KOPT-K1 (cell line): ENCODE results near the gene PAK5.

Source experiments
- H3K27ac ChIP-seq: fragments of 200-600 bp; sonication (generic); 2 replicates; pipeline ENCODE4 v1.5.1; 2016; ENCODE audit warnings: antibody characterized with exemption, mild to moderate bottlenecking, low read depth, low read length; ENCODE audit not compliant: poor library complexity, severe bottlenecking
- H3K36me3 ChIP-seq: fragments of 200-600 bp; sonication (generic); 2 replicates; pipeline ENCODE4 v1.5.1; 2017; ENCODE audit warnings: antibody characterized with exemption, mild to moderate bottlenecking, low read length, moderate library complexity; ENCODE audit not compliant: insufficient read depth
- H3K9me3 ChIP-seq: fragments of 200-600 bp; sonication (generic); 2 replicates; pipeline ENCODE4 v1.5.1; 2017; ENCODE audit warnings: antibody characterized with exemption, low read length, mild to moderate bottlenecking; ENCODE audit not compliant: insufficient read depth, poor library complexity, severe bottlenecking

PAK5 gene

DNA sequence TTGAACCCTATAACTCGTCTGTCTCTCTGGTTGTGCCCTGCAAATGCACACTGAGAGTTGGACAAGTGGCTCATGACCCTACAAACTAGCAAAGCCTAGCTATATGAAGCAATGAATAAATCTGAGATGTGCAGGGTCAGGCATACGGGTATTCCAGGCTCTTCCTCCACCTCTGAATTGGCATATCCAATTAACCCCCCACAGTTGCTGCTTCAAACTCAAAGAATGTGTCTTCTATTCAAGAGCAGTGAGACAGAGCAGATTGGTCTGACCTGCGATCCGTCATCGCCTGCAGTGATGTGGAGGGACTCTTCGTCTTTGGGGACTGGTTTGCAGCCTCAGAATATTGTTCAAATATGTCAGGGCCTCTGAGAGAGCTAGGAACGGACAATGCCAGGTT lies 264.7 kb downstream of the PAK5 start:
- H3K27ac ChIP-seq, result no peak overlapping the region
- no peaks in the 10 kb centered on the region for H3K9me3 ChIP-seq
- H3K36me3 ChIP-seq, result no peaks in the 10 kb centered on the region

DNA sequence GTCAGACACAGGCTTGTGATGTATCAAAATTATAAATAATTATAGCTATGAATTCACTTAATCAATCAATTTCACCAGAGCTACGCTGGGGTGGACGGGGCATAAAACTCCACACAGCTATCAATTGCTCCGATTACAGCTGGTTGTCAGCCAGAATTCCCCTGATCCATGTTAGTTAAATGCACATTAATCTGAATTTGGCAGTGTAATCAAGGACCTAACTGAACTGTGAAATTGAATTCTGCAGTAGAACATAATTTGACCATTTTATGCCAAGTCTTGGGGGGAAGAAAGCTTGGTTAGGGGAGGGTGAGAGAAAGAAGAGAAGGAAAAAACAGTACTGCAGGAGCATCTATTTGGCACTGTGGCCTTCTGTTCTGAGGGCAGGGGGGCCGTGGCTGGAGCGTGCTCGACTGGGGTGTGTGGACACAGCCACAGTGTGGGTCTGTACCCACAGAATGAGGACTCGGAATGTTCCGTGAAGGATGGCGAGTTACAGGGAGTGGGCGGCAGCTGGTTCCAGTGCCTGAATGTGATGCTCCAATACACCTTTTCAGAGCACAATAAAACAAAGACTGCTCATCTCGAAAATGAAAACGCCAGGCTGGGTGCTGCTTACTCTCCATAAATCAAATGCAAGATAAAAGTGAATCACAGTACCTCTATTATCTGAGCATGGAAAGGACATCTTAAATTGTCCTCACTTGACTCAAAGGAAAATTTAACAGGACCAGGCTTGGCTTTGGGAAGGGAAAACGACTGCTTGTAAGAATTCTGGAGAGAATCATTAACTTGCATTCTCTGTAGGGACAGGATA lies 265.3 kb downstream of the PAK5 start:
- no peak overlapping the region for H3K27ac ChIP-seq
- no peaks in the 10 kb centered on the region for H3K9me3 ChIP-seq
- H3K36me3 ChIP-seq, result no peaks in the 10 kb centered on the region

DNA sequence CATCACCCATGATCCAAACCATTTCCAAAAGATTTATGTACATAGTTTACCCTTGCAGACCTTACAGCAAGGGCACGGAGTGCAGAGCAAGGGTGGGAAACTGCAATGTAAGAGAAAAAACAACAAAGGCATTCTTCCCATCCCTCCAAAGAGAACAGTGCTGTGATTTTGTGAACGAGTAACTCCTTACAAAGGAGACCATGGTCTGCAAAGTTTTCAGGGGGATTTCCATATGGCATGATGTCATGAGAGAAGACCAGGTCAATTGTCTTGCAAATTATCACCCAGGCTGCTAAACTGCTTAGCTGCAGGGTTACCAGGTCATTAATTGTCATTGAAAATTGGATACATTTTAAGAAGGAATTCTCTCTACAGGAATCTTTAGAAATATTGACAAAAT lies 266.2 kb downstream of the PAK5 start:
- no peaks in the 10 kb centered on the region for H3K36me3 ChIP-seq
- no peaks in the 10 kb centered on the region for H3K9me3 ChIP-seq
- no peak overlapping the region for H3K27ac ChIP-seq

DNA sequence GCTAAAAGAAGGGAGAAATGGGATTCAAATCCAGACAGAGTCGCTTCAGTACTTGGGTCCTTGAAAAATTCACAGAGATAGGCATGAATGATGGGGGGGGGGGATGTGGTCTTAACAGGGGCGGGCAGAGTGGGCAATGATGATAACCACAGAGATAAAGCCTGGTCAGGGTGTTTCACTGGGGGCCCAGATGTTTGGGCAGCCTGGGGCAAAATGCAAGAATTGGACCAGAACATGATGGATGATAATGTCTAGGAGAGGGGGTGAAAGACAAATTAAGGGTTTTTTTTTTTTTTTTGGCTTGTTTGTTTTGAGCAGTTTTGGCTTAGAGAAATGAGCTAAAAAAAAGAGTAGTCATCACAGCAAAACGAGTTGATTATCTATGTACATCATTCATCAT lies 267.1 kb downstream of the PAK5 start:
- no peak overlapping the region for H3K27ac ChIP-seq
- no peaks in the 10 kb centered on the region for H3K36me3 ChIP-seq

DNA sequence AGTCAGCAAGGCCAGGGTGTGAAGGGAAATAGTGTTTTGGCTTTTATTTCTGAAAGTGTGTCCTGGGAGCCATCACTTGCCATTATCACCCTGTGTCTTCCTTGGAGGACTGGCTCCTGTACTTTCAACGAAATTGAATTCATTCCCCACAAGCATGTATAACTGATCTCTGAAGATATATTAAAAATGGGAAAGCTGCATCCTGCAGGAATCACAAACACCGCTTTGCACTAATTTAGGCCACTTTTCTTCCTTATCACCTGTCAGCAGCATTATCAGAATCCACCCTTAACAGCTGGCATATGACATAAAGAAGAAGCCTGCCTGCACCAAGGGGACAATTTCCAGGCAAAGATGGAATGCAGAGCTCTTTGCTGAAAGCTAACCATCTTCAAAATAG lies 268.3 kb downstream of the PAK5 start:
- Histone ChIP-seq H3K9me3 (no peaks in the 10 kb centered on the region), H3K27ac (no peak overlapping the region), H3K36me3 (no peaks in the 10 kb centered on the region)

More for the DNA sequence above, 267.1 kb downstream of the PAK5 start:
- H3K9me3 ChIP-seq, result no peaks in the 10 kb centered on the region

DNA sequence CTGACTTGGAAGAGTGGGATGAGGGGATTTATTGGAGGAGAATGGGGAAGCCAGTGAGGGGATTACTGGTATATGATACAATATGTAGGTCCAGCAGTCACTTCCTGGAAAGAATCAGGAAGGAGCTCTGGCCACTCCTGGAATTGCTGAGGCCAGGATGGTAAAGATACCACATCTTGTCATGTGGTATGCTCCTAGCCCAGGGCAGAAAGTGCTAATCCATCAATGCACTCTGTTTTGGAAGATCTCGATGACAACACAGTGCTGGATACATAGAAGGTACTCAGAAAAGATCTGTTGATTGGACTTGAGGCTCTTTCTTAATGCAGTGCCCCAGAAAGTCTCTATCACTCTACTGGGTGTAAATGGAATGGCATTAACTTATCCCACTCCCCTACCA lies 271.9 kb downstream of the PAK5 start:
- Histone ChIP-seq H3K36me3 (no peaks in the 10 kb centered on the region), H3K9me3 (no peaks in the 10 kb centered on the region), H3K27ac (no peak overlapping the region)

DNA sequence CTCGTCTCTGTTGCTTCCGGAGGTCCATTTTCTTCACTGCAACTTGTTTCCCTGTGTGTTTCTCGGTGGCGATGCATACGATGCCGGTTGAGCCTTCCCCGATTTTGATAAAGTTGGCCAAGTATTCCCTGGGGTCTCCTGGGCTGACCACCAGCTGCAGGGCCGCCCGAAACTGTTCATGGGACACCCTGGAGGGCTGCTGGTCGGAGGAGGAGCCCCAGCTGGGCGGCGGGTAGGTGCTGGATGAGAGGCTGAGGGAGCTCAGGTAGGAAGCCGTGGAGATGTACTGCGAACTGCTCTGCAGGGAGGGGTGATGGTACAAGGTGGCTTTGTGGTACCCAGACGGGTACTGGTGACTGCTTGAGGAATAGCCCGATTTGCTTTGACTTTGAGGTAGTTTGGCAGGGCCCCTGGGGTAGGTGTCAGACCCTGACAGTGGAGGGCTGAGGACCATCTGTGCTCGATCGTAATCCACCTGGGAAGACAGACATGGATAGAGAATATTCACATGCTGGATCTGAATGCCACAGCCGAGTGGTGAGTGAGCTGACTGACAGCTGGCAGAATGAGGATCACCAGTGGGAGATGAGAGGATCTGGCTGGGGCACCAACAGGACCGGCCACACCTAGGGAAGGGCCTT lies 272.8 kb downstream of the PAK5 start:
- Histone ChIP-seq H3K27ac (no peak overlapping the region), H3K36me3 (no peaks in the 10 kb centered on the region), H3K9me3 (no peaks in the 10 kb centered on the region)

DNA sequence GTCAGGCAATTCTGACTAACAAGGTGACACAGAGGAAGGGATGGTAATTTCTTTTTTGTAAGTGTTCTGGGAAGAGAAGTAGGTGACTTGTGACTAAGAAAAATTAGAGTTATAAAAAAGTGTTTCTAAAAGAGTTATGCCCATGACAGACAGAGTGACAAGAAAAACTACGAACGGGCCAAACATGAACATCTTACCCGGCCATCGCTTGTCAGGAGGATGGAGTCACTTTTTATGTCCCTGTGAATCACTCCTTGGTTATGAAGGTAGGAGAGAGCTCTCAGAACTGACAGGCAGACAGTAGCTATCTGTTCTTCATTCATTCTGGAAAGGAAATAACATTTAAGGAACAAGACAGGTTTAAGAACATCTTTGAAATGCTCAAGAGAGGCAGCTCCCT lies 281.5 kb downstream of the PAK5 start:
- H3K36me3 ChIP-seq, result no peaks in the 10 kb centered on the region
- H3K9me3 ChIP-seq, result no peaks in the 10 kb centered on the region
- H3K27ac ChIP-seq, result no peak overlapping the region

DNA sequence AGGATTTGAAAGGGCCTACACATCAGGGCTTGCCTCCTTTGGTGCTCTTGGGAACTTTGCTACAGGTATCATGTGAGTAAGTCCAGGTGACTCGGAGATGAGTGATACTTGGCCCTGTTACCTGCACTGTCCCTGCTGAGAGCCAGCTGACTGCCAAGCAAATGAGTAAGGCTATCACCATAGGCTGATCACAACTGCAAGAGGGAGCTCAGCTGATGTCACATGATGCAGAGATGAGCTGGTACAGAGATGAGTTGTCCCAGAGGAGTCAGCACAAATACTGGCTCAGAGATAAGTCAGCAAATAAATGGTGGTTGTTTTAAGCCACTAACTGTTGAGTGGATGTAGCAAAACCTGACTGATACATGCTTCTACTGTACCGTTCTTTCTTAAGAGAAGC lies 283.1 kb downstream of the PAK5 start:
- Histone ChIP-seq H3K9me3 (no peaks in the 10 kb centered on the region), H3K36me3 (no peaks in the 10 kb centered on the region), H3K27ac (no peak overlapping the region)

DNA sequence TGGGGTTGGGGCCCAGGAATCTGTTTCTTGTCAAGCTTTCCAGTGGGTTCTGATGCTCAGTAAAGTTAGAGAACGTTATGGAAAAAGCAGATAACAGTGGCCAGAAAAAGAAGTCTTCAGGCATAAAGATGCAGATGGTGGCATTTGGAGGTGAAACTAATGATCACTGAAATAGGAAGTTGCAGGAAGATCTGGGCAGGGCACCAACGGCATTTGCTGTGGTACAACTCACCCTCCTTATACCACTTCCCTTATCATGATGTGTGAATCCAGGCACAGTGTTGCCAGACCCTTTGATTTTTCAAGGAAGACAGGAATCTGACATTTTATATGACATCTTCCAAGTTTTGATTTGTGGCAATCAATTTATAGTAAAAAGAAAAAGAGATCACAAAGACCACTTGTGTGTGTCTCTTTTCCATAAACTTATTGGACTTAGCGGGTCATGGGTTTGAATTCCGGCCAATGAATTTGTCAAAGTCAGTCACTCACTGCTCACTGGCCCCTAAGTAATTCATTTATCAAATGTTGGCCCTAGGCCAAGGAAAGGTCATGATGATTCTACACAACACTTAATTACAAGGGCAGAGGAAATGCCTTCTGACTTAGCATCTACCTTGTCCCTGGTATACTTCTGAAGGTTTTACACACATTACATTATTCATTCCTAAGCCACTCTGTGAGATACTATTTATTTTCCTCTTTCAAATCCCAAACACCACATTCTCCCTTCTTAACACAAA lies 286.9 kb downstream of the PAK5 start:
- Histone ChIP-seq H3K9me3 (no peaks in the 10 kb centered on the region), H3K36me3 (no peaks in the 10 kb centered on the region), H3K27ac (no peak overlapping the region)

DNA sequence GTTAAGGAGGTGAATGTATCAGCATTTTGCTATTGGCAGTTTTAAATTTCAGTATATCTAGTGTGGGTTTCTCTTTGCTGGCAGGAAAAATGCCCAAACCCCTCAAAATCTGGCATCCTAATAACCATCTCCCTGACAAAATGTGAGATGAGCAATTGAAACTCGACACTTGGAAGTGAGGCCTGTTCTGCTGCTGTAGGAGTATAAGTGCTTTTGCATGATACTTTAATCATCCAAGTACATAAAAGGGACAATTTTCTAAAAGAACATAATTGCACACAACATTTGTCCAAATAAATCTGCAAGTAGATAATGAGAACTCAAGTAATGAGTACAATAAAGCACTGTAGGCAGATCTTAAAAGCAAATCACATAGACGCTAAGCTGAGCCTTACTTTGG lies 288.0 kb downstream of the PAK5 start:
- H3K27ac ChIP-seq, result no peak overlapping the region
- no peaks in the 10 kb centered on the region for H3K36me3 ChIP-seq
- no peaks in the 10 kb centered on the region for H3K9me3 ChIP-seq

DNA sequence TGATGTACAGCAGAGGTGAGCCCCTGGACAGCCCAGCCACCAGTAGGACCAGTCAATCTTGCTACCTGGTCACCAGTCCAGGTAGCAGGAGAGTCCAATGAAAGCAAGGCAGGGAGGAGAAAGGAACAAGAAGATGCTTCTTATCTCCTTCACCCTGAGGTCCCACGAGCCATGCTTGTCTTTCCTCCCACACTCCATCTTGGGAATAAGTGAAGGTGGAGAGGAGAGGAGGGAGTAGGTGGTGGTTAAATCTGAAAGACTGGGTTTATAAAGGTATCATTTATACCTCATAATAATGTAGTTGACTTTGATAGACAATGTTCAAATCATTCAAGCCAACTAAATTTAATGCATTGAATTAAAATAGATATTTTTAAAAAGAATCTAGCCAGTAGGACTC lies 288.6 kb downstream of the PAK5 start:
- Histone ChIP-seq H3K27ac (no peak overlapping the region), H3K36me3 (no peaks in the 10 kb centered on the region), H3K9me3 (no peaks in the 10 kb centered on the region)

DNA sequence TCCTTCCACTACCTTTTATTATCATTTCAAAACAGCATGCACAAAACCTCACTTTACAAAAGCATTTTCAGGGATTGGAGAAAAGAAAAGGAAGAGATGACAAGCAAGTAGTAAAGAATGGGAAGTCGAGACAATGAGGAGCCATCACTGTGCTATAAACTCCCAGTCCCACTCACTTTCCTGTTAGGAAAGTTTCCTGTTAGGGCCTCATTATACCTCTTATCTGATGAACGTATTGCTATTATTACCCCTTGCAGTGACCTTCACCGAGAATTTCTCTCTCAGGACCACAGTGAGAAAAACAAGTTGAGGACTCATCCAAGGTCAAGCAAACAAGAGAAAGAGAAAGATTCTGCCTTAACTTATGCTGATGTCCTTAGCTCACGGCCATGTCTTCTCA lies 295.7 kb downstream of the PAK5 start:
- no peaks in the 10 kb centered on the region for H3K9me3 ChIP-seq
- no peak overlapping the region for H3K27ac ChIP-seq
- no peaks in the 10 kb centered on the region for H3K36me3 ChIP-seq

DNA sequence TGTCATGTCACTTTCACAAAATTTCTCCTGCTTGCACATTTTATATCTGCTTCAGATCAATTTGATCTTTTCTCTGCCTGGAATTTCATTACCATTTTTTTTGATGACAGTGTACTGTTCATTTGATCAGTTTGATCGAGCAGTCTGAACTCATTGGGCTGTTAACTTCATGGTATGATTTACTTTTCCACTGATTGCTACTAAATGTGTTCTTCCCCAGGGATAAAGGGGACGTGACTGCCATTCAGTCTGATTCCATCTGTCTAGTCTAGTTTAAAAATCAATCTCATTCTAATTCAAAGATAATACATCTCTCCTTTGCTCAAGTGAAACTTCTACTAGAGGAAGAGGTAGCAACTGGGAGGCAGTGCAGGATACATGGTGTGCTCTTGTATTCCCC lies 303.4 kb downstream of the PAK5 start:
- Histone ChIP-seq H3K36me3 (no peaks in the 10 kb centered on the region), H3K9me3 (no peaks in the 10 kb centered on the region), H3K27ac (no peak overlapping the region)

DNA sequence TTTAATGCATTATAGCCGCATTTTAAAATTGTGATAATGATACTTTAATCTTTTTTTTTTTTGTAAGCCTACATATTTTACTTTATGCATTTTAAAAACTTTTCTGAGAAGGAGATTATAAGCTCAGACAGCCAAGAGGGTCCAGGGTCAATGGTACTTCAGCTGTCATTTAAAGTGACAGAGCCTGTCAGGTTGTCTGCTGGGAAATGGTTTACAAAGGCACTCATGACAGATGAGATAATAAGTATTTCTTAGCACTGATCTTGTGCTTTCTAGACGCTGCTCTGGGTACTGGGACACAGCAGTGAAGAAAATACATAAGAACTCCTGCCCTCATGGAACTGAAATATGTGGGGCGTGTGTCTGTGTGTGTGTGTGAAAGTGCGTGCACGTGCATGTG lies 304.9 kb downstream of the PAK5 start:
- no peaks in the 10 kb centered on the region for H3K9me3 ChIP-seq
- no peaks in the 10 kb centered on the region for H3K36me3 ChIP-seq
- no peak overlapping the region for H3K27ac ChIP-seq
